ENCODE data around the gene GGA1. TPM values are rescaled to one million over a fixed set of nuclear protein-coding genes. Genes with fewer than 3 reads are reported as not detected.
A peak's percentile ranks its signal among the peaks of the same experiment; 100 is the strongest.

Gene GGA1
- total and polyA plus RNA-seq, 9 of the 15 experiments (the other 6 are each of a cell fraction or from before 2014, with no cell fraction given): 1.5 to 69.5 (median 31.6) TPM

GRCh38 chr22:37676736-37677492 lies 68.3 kb downstream of the GGA1 start (continued):
- TF ChIP-seq ZNF592 (IDR thresholded peaks at IDR 0.05) (peak; percentile 4; the same call in 1 of the 2 replicates), ZEB2 (IDR thresholded peaks at IDR 0.05) (no peak), ZNF384 (IDR thresholded peaks at IDR 0.05; ENCODE audit: low read depth, low read length) (no peak), TOE1 (IDR thresholded peaks at IDR 0.05; ENCODE audit: borderline replicate concordance) (no peak), TOE1 (CRISPR knock-in tag; IDR thresholded peaks at IDR 0.05; ENCODE audit: borderline replicate concordance, low read depth) (no peak), ATF4 (CRISPR knock-in tag; IDR thresholded peaks at IDR 0.05) (no peak), ZBTB17 (CRISPR knock-in tag; IDR thresholded peaks at IDR 0.05) (no peak), ETV6 (IDR thresholded peaks at IDR 0.05; ENCODE audit: borderline replicate concordance in 1 of 2, low read depth in 2 of 2, low read length in 1 of 2) (no peak), ETV6 (CRISPR knock-in tag; IDR thresholded peaks at IDR 0.05; ENCODE audit: borderline replicate concordance) (no peak), HMBOX1 (IDR thresholded peaks at IDR 0.05) (no peak), TFAP4 (CRISPR knock-in tag; IDR thresholded peaks at IDR 0.05; ENCODE audit: borderline replicate concordance) (peak; percentile 98), RBM14 (IDR thresholded peaks at IDR 0.05; ENCODE audit: borderline replicate concordance, insufficient read depth, low read depth, low read length) (no peak), ZFP91 (CRISPR knock-in tag; IDR thresholded peaks at IDR 0.05) (no peak), SIN3A (IDR thresholded peaks at IDR 0.05; ENCODE audit: borderline replicate concordance in 2 of 2, control insufficient read depth in 1 of 2, low read depth in 2 of 2, low read length in 2 of 2) (no peak; a peak in 1 of 4 replicates), ZNF699 (CRISPR knock-in tag; IDR thresholded peaks at IDR 0.05; ENCODE audit: insufficient replicate concordance) (no peak), ZNF75A (CRISPR knock-in tag; IDR thresholded peaks at IDR 0.05) (no peak), GABPB2 (CRISPR knock-in tag; conservative IDR thresholded peaks at IDR 0.05) (no peak), ZNF408 (CRISPR knock-in tag; IDR thresholded peaks at IDR 0.05; ENCODE audit: low read depth) (no peak), HMG20B (CRISPR knock-in tag; IDR thresholded peaks at IDR 0.05) (no peak)

Measured in K562 (cell line).